Upper lobe of left lung (tissue), 4 donors: ENCODE results near the gene OSTF1.

Source experiments
- CTCF ChIP-seq, 6 experiments: fragments of 450-650 bp in 4 of 6; fragments of 200-600 bp in 2 of 6; sonication (generic) in 2 of 6; IDR thresholded peaks; one replicate each; pipeline ENCODE4 v1.5.1; 2016 to 2019; ENCODE audit warnings: antibody characterized with exemption in 6 of 6
- EP300 ChIP-seq, 4 donors: sonication (generic); formaldehyde crosslinking; IDR thresholded peaks; one replicate each; pipeline ENCODE4 v1.5.1; 2017; ENCODE audit warnings: antibody characterized with exemption in 4 of 4, control low read depth in 2 of 4
- POLR2A ChIP-seq, 4 donors: fragments of 450-650 bp; IDR thresholded peaks; one replicate each; pipeline ENCODE4 v1.5.1; 2016 to 2017; ENCODE audit warnings: antibody characterized with exemption in 4 of 4, mild to moderate bottlenecking in 2 of 4
- POLR2AphosphoS5 ChIP-seq, 2 donors: sonication (generic); formaldehyde crosslinking; IDR thresholded peaks; one replicate each; pipeline ENCODE4 v1.5.1; 2017; ENCODE audit warnings: antibody characterized with exemption in 2 of 2

GRCh38 chr9:75051285-75051684 lies 37.0 kb upstream of the OSTF1 start:
- TF ChIP-seq POLR2A (IDR thresholded peaks at IDR 0.05), result no peak
- no peak for TF ChIP-seq CTCF (IDR thresholded peaks at IDR 0.05)
- no peak for TF ChIP-seq POLR2AphosphoS5 (IDR thresholded peaks at IDR 0.05)
- no peak for TF ChIP-seq EP300 (IDR thresholded peaks at IDR 0.05)
